SK-N-SH treated with all-trans-retinoic acid at 6 μM for 48 hours (cell line): ENCODE data around the gene C14orf39.

Experiments used
- ATAC-seq: fragments of 200-7000 bp; cut with Tn5 transposase; 3 replicates; pipeline ENCODE4 v1.9.1; 2020; ENCODE audit warnings: mild to moderate bottlenecking, moderate library complexity
- BACH2 ChIP-seq: fragments of 250-450 bp; sonication (Bioruptor Pico); IDR thresholded peaks from 2 replicates; pipeline ENCODE4 v1.9.0; 2021; ENCODE audit warnings: mild to moderate bottlenecking, borderline replicate concordance
- CSDC2 ChIP-seq: fragments of 250-450 bp; sonication (Bioruptor Pico); IDR thresholded peaks from 2 replicates; pipeline ENCODE4 v1.5.0; 2020; ENCODE audit warnings: mild to moderate bottlenecking, moderate library complexity
- ESRRG ChIP-seq: fragments of 250-450 bp; sonication (Bioruptor Pico); IDR thresholded peaks from 2 replicates; pipeline ENCODE4 v1.6.1; 2021; ENCODE audit warnings: mild to moderate bottlenecking
- GLIS3 ChIP-seq: fragments of 250-450 bp; sonication (Bioruptor Pico); IDR thresholded peaks from 2 replicates; pipeline ENCODE4 v1.5.0; 2020; ENCODE audit warnings: mild to moderate bottlenecking, moderate library complexity
- ISL1 ChIP-seq: fragments of 250-450 bp; sonication (Bioruptor Pico); IDR thresholded peaks from 2 replicates; pipeline ENCODE4 v2.1.2; 2022; ENCODE audit warnings: mild to moderate bottlenecking, moderate library complexity
- OSR1 ChIP-seq: fragments of 250-450 bp; sonication (Bioruptor Pico); IDR thresholded peaks from 2 replicates; pipeline ENCODE4 v1.8.0; 2022; ENCODE audit warnings: moderate library complexity, mild to moderate bottlenecking, inconsistent platforms
- PPARA ChIP-seq: fragments of 250-450 bp; sonication (Bioruptor Pico); IDR thresholded peaks from 2 replicates; pipeline ENCODE4 v1.5.0; 2020; ENCODE audit warnings: mild to moderate bottlenecking, borderline replicate concordance
- RARB ChIP-seq: fragments of 250-450 bp; sonication (Bioruptor Pico); IDR thresholded peaks from 2 replicates; pipeline ENCODE4 v1.8.0; 2021; ENCODE audit warnings: mild to moderate bottlenecking, moderate library complexity
- TCF4 ChIP-seq: fragments of 250-450 bp; sonication (Bioruptor Pico); IDR thresholded peaks from 2 replicates; pipeline ENCODE4 v1.8.0; 2021; ENCODE audit warnings: mild to moderate bottlenecking, moderate library complexity, borderline replicate concordance
- TOX ChIP-seq: fragments of 250-450 bp; sonication (Bioruptor Pico); IDR thresholded peaks from 2 replicates; pipeline ENCODE4 v1.8.0; 2021; ENCODE audit warnings: mild to moderate bottlenecking, moderate library complexity, borderline replicate concordance
- ZC3H10 ChIP-seq: fragments of 250-450 bp; sonication (Bioruptor Pico); IDR thresholded peaks from 2 replicates; pipeline ENCODE4 v1.5.1; 2021; ENCODE audit warnings: mild to moderate bottlenecking, moderate library complexity
- ZFP3 ChIP-seq: fragments of 250-450 bp; sonication (Bioruptor Pico); IDR thresholded peaks from 2 replicates; pipeline ENCODE4 v1.5.0; 2020; ENCODE audit warnings: mild to moderate bottlenecking, moderate library complexity
- ZFP30 ChIP-seq: fragments of 450-650 bp; formaldehyde crosslinking; IDR thresholded peaks from 2 replicates; pipeline ENCODE4 v1.5.0; 2022; ENCODE audit warnings: mild to moderate bottlenecking, moderate library complexity
- ZNF565 ChIP-seq: fragments of 450-650 bp; formaldehyde crosslinking; conservative IDR thresholded peaks from 2 replicates; pipeline ENCODE4 v1.5.0; 2020; ENCODE audit warnings: low read depth, mild to moderate bottlenecking, moderate library complexity
- ZNF70 ChIP-seq: fragments of 450-650 bp; formaldehyde crosslinking; IDR thresholded peaks from 2 replicates; pipeline ENCODE4 v1.5.0; 2020; ENCODE audit warnings: mild to moderate bottlenecking, moderate library complexity
- ZNF8 ChIP-seq: fragments of 450-650 bp; formaldehyde crosslinking; IDR thresholded peaks from 2 replicates; pipeline ENCODE4 v1.5.0; 2020; ENCODE audit warnings: mild to moderate bottlenecking, moderate library complexity
- TF ChIP-seq, protein P1 (sequence below): fragments of 250-450 bp; sonication (Bioruptor Pico); IDR thresholded peaks from 2 replicates; pipeline ENCODE4 v1.5.1; 2020; ENCODE audit warnings: low read depth, mild to moderate bottlenecking, moderate library complexity
- TF ChIP-seq, protein P2 (sequence below): fragments of 250-450 bp; sonication (Bioruptor Pico); IDR thresholded peaks from 2 replicates; pipeline ENCODE4 v1.5.1; 2021; ENCODE audit warnings: mild to moderate bottlenecking, moderate library complexity
- TF ChIP-seq, protein P3 (sequence below): fragments of 250-450 bp; sonication (Bioruptor Pico); IDR thresholded peaks from 2 replicates; pipeline ENCODE4 v1.8.0; 2020; ENCODE audit warnings: mild to moderate bottlenecking, moderate library complexity, borderline replicate concordance
- TF ChIP-seq, protein P4 (sequence below): fragments of 250-450 bp; sonication (Bioruptor Pico); IDR thresholded peaks from 2 replicates; pipeline ENCODE4 v1.8.0; 2021; ENCODE audit warnings: low read depth, mild to moderate bottlenecking, moderate library complexity, borderline replicate concordance

The C14orf39 gene

DNA sequence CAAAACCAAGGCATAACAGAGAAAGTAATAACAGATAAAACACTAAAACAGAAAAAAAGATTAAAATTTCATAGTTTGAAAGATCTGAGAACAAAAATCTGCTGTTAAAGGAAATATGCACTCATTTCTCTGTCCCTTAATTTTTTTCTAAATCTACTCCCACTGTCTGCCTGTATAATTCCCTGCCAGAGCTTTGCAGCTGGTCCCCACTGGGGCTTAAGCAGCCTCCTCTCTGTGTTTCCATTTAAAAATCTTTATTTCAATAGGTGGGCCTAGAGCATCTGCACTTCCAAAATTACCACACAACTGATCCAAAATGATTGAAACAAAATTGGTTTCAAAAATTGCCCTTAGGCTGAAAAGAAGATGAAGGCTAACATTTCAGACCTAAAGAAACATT lies 16.7 kb upstream of the C14orf39 start:
- ATAC-seq: no peak
- TF ChIP-seq ESRRG (CRISPR knock-in tag) (no peak), RARB (no peak), TCF4 (no peak), ZFP30 (CRISPR knock-in tag) (no peak), ISL1 (no peak)
- TF ChIP-seq, protein P1, sequence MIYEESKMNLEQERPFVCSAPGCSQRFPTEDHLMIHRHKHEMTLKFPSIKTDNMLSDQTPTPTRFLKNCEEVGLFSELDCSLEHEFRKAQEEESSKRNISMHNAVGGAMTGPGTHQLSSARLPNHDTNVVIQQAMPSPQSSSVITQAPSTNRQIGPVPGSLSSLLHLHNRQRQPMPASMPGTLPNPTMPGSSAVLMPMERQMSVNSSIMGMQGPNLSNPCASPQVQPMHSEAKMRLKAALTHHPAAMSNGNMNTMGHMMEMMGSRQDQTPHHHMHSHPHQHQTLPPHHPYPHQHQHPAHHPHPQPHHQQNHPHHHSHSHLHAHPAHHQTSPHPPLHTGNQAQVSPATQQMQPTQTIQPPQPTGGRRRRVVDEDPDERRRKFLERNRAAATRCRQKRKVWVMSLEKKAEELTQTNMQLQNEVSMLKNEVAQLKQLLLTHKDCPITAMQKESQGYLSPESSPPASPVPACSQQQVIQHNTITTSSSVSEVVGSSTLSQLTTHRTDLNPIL: no peak
- TF ChIP-seq, protein P2, sequence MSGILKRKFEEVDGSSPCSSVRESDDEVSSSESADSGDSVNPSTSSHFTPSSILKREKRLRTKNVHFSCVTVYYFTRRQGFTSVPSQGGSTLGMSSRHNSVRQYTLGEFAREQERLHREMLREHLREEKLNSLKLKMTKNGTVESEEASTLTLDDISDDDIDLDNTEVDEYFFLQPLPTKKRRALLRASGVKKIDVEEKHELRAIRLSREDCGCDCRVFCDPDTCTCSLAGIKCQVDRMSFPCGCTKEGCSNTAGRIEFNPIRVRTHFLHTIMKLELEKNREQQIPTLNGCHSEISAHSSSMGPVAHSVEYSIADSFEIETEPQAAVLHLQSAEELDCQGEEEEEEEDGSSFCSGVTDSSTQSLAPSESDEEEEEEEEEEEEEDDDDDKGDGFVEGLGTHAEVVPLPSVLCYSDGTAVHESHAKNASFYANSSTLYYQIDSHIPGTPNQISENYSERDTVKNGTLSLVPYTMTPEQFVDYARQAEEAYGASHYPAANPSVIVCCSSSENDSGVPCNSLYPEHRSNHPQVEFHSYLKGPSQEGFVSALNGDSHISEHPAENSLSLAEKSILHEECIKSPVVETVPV: no peak

DNA sequence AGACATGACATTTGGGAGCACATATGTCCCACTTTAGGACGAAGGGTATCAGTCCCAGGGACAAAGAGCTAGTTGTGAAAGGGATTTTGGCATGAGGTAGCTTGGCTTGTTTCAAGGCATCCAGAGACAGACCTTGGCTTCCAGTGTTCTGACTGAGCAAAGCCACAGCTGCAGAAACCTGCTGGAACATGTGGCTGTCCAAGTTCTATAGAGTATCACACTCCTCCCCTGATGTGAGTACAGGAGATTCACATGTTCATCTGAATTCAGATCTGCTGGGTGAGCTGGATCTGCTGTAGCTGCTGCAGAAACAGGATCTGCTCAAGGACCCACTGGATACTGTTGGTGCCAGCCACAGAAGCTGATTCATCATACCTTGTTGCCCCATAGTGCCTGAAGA lies 10.1 kb upstream of the C14orf39 start:
- no peak for TF ChIP-seq ZFP3
- TF ChIP-seq BACH2: no peak
- TF ChIP-seq ZNF8 (CRISPR knock-in tag): no peak
- no peak for TF ChIP-seq TOX (CRISPR knock-in tag)
- TF ChIP-seq RARB: no peak
- no peak for TF ChIP-seq GLIS3 (CRISPR knock-in tag)
- TF ChIP-seq, protein P3, sequence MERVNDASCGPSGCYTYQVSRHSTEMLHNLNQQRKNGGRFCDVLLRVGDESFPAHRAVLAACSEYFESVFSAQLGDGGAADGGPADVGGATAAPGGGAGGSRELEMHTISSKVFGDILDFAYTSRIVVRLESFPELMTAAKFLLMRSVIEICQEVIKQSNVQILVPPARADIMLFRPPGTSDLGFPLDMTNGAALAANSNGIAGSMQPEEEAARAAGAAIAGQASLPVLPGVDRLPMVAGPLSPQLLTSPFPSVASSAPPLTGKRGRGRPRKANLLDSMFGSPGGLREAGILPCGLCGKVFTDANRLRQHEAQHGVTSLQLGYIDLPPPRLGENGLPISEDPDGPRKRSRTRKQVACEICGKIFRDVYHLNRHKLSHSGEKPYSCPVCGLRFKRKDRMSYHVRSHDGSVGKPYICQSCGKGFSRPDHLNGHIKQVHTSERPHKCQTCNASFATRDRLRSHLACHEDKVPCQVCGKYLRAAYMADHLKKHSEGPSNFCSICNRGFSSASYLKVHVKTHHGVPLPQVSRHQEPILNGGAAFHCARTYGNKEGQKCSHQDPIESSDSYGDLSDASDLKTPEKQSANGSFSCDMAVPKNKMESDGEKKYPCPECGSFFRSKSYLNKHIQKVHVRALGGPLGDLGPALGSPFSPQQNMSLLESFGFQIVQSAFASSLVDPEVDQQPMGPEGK (CRISPR knock-in tag): no peak
- TF ChIP-seq TCF4: no peak
- no peak for TF ChIP-seq ZC3H10 (CRISPR knock-in tag)
- TF ChIP-seq, protein P2: no peak
- TF ChIP-seq, protein P4, sequence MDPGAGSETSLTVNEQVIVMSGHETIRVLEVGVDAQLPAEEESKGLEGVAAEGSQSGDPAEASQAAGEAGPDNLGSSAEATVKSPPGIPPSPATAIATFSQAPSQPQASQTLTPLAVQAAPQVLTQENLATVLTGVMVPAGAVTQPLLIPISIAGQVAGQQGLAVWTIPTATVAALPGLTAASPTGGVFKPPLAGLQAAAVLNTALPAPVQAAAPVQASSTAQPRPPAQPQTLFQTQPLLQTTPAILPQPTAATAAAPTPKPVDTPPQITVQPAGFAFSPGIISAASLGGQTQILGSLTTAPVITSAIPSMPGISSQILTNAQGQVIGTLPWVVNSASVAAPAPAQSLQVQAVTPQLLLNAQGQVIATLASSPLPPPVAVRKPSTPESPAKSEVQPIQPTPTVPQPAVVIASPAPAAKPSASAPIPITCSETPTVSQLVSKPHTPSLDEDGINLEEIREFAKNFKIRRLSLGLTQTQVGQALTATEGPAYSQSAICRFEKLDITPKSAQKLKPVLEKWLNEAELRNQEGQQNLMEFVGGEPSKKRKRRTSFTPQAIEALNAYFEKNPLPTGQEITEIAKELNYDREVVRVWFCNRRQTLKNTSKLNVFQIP: no peak
- TF ChIP-seq PPARA (CRISPR knock-in tag): no peak
- no peak for TF ChIP-seq ZNF70 (CRISPR knock-in tag)
- TF ChIP-seq, protein P1: no peak
- TF ChIP-seq ZNF565 (CRISPR knock-in tag): no peak
- ATAC-seq: no peak

DNA sequence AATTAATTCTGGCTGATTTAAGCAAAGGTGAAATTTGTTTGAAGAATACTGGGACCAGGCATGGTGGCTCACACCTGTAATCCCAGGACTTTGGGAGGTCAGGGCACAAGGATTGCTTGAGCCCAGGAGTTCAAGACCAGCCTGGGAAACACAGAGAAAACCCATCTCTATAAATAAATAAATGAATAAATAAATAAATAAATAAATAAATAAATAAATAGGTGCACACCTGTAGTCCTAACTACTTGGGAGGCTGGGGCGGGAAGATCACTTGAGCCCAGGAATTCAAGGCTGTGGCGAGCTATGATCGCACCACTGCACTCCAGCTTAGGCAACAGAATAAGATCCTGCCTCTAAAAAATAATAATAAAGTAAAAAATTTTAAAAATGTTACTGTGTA lies 4.4 kb upstream of the C14orf39 start:
- no peak for ATAC-seq
- no peak for TF ChIP-seq ZFP30 (CRISPR knock-in tag)
- no peak for TF ChIP-seq OSR1 (CRISPR knock-in tag)
- no peak for TF ChIP-seq ZNF70 (CRISPR knock-in tag)
- TF ChIP-seq RARB: no peak
- no peak for TF ChIP-seq ESRRG (CRISPR knock-in tag)
- TF ChIP-seq TCF4: no peak
- no peak for TF ChIP-seq TOX (CRISPR knock-in tag)
- TF ChIP-seq, protein P1: no peak
- no peak for TF ChIP-seq PPARA (CRISPR knock-in tag)
- TF ChIP-seq BACH2: no peak
- no peak for TF ChIP-seq ZC3H10 (CRISPR knock-in tag)
- no peak for TF ChIP-seq ISL1
- TF ChIP-seq GLIS3 (CRISPR knock-in tag): no peak
- no peak for TF ChIP-seq CSDC2 (CRISPR knock-in tag)
- no peak for TF ChIP-seq ZNF8 (CRISPR knock-in tag)
